Measurements from ENCODE around the gene EDRF1.

DNA sequence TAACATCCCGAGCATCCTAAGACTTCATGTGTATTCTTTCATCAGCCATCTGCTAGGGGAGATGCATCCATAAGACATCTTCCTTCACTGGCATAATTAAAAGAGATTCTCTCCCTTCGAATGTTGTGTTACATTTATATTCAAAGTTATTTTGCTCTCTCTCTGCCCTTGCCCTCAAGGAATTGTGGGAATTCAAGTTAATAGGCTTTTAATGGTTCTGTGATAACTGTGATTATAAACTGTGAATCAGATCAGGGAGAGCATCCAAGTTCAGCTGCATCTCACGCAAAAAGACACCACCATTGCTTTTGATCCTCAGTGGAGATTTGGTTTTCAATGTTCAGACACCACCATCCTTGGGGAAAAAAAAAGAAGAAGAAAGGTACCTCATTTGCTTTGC is 27.3 kb upstream of the EDRF1 start:
- no peak for TF ChIP-seq E2F1 (CRISPR knock-in tag; IDR thresholded peaks at IDR 0.05)
- TF ChIP-seq CBFB (CRISPR knock-in tag; IDR thresholded peaks at IDR 0.05; ENCODE audit: low read depth): no peak
- TF ChIP-seq NR2C2 (CRISPR knock-in tag; IDR thresholded peaks at IDR 0.05): no peak
- TF ChIP-seq CTCF (IDR thresholded peaks at IDR 0.05): no peak
- TF ChIP-seq SP1 (CRISPR knock-in tag; conservative IDR thresholded peaks at IDR 0.05): no peak
- no peak for TF ChIP-seq ZBTB21 (CRISPR knock-in tag; IDR thresholded peaks at IDR 0.05; ENCODE audit: borderline replicate concordance)
- TF ChIP-seq TEAD4 (CRISPR knock-in tag; IDR thresholded peaks at IDR 0.05): no peak
- TF ChIP-seq IRF2 (CRISPR knock-in tag; IDR thresholded peaks at IDR 0.05; ENCODE audit: borderline replicate concordance, low read depth): no peak
- TF ChIP-seq ZNF425 (CRISPR knock-in tag; conservative IDR thresholded peaks at IDR 0.05): no peak
- TF ChIP-seq, protein P1, sequence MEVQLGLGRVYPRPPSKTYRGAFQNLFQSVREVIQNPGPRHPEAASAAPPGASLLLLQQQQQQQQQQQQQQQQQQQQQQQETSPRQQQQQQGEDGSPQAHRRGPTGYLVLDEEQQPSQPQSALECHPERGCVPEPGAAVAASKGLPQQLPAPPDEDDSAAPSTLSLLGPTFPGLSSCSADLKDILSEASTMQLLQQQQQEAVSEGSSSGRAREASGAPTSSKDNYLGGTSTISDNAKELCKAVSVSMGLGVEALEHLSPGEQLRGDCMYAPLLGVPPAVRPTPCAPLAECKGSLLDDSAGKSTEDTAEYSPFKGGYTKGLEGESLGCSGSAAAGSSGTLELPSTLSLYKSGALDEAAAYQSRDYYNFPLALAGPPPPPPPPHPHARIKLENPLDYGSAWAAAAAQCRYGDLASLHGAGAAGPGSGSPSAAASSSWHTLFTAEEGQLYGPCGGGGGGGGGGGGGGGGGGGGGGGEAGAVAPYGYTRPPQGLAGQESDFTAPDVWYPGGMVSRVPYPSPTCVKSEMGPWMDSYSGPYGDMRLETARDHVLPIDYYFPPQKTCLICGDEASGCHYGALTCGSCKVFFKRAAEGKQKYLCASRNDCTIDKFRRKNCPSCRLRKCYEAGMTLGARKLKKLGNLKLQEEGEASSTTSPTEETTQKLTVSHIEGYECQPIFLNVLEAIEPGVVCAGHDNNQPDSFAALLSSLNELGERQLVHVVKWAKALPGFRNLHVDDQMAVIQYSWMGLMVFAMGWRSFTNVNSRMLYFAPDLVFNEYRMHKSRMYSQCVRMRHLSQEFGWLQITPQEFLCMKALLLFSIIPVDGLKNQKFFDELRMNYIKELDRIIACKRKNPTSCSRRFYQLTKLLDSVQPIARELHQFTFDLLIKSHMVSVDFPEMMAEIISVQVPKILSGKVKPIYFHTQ (CRISPR knock-in tag; IDR thresholded peaks at IDR 0.05): no peak
